Measurements from ENCODE around the gene GLG1.

DNA sequence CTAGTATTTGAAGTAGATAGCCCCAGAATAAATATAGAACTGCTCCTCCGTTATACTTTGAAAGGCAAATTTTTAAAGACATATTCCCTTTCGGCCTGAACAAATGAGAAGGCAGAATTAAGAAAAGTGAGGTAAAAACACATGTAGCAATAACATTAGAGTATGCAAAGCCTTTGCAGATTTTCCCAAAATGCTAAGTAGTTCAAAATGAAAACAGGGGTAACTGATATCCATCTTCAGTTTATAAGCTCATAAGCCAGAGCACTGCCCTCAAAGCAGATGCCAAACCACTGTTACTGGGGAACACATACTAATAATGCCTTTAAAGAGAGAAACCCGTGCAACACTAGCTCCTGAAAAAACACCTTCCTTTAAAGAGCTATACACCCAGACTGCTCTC, 134.4 kb downstream of the GLG1 start:
- TF ChIP-seq, protein P1, sequence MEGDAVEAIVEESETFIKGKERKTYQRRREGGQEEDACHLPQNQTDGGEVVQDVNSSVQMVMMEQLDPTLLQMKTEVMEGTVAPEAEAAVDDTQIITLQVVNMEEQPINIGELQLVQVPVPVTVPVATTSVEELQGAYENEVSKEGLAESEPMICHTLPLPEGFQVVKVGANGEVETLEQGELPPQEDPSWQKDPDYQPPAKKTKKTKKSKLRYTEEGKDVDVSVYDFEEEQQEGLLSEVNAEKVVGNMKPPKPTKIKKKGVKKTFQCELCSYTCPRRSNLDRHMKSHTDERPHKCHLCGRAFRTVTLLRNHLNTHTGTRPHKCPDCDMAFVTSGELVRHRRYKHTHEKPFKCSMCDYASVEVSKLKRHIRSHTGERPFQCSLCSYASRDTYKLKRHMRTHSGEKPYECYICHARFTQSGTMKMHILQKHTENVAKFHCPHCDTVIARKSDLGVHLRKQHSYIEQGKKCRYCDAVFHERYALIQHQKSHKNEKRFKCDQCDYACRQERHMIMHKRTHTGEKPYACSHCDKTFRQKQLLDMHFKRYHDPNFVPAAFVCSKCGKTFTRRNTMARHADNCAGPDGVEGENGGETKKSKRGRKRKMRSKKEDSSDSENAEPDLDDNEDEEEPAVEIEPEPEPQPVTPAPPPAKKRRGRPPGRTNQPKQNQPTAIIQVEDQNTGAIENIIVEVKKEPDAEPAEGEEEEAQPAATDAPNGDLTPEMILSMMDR (IDR thresholded peaks at IDR 0.05; ENCODE audit: low read length): no peak
- TF ChIP-seq EZH2 (optimal IDR thresholded peaks at IDR 0.05; ENCODE audit: low read depth, low read length): no peak
- TF ChIP-seq EZH2phosphoT487 (IDR thresholded peaks at IDR 0.05; ENCODE audit: low read length): no peak
